Measurements from ENCODE around the gene ELAVL3. TPM values are rescaled to one million over a fixed set of nuclear protein-coding genes. Genes with fewer than 3 reads are reported as not detected.

ELAVL3 gene
- polyA plus RNA-seq, 1 donor from 2014 or later: 38.7 TPM

DNA sequence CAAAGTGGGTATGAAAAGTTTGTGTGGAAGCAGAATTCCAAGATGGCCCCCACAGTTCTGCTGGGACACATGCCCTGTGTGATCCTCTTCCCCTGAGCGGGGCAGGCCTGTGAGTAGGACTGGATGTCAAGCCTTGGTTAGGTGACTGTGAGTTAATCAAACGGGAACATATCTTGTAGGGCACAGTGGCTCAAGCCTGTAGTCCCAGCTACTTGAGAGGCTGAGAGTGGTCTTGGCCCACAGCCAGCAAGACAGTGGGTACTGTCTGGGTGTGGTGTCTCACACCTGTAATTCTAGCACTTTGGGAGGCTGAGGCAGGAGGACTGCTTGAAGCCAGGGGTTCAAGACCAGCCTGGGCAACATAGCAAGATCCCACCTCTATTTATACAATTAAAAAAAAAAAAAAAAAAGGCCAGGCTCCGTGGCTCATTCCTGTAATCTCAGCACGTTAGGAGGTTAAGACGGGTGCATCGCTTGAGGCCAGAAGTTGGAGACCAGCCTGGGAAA, 18.4 kb upstream of the ELAVL3 start:
- TF ChIP-seq, protein P1, sequence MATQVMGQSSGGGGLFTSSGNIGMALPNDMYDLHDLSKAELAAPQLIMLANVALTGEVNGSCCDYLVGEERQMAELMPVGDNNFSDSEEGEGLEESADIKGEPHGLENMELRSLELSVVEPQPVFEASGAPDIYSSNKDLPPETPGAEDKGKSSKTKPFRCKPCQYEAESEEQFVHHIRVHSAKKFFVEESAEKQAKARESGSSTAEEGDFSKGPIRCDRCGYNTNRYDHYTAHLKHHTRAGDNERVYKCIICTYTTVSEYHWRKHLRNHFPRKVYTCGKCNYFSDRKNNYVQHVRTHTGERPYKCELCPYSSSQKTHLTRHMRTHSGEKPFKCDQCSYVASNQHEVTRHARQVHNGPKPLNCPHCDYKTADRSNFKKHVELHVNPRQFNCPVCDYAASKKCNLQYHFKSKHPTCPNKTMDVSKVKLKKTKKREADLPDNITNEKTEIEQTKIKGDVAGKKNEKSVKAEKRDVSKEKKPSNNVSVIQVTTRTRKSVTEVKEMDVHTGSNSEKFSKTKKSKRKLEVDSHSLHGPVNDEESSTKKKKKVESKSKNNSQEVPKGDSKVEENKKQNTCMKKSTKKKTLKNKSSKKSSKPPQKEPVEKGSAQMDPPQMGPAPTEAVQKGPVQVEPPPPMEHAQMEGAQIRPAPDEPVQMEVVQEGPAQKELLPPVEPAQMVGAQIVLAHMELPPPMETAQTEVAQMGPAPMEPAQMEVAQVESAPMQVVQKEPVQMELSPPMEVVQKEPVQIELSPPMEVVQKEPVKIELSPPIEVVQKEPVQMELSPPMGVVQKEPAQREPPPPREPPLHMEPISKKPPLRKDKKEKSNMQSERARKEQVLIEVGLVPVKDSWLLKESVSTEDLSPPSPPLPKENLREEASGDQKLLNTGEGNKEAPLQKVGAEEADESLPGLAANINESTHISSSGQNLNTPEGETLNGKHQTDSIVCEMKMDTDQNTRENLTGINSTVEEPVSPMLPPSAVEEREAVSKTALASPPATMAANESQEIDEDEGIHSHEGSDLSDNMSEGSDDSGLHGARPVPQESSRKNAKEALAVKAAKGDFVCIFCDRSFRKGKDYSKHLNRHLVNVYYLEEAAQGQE (IDR thresholded peaks at IDR 0.05; ENCODE audit: borderline replicate concordance): no peak
- no peak for TF ChIP-seq TAF1 (IDR thresholded peaks at IDR 0.05; ENCODE audit: low read depth)
- TF ChIP-seq RAD21 (conservative IDR thresholded peaks at IDR 0.05): no peak
- no peak for TF ChIP-seq EZH2 (IDR thresholded peaks at IDR 0.05; ENCODE audit: borderline replicate concordance, insufficient read depth, low read length, poor library complexity, severe bottlenecking)
- TF ChIP-seq MXI1 (conservative IDR thresholded peaks at IDR 0.05; ENCODE audit: poor library complexity, severe bottlenecking): no peak
- Histone ChIP-seq H3K9me3 (ENCODE audit: low read length) (no peaks in the 10 kb centered on the region), H3F3A (ENCODE audit: insufficient read depth, low read length, poor library complexity, severe bottlenecking) (no peaks in the 10 kb centered on the region), H3K27me3 (ENCODE audit: insufficient read depth, low read depth, low read length) (no peaks in the 10 kb centered on the region), H3K9me2 (ENCODE audit: insufficient read depth, low read length) (no peaks in the 10 kb centered on the region), H3K79me2 (replicated peaks; ENCODE audit: insufficient read depth, low read length) (no peaks in the 10 kb centered on the region), H3K4me3 (ENCODE audit: low read length) (no peak overlapping the region), H4K20me1 (ENCODE audit: insufficient read depth) (no peaks in the 10 kb centered on the region), H3K4me2 (ENCODE audit: low read length) (no peak overlapping the region), H3K27ac (ENCODE audit: low read length) (no peak overlapping the region), H2AFZ (ENCODE audit: low read depth, low read length) (no peak overlapping the region), H3K36me3 (ENCODE audit: insufficient read depth, low read length) (no peaks in the 10 kb centered on the region), H3K9ac (ENCODE audit: low read length) (no peak overlapping the region)

DNA sequence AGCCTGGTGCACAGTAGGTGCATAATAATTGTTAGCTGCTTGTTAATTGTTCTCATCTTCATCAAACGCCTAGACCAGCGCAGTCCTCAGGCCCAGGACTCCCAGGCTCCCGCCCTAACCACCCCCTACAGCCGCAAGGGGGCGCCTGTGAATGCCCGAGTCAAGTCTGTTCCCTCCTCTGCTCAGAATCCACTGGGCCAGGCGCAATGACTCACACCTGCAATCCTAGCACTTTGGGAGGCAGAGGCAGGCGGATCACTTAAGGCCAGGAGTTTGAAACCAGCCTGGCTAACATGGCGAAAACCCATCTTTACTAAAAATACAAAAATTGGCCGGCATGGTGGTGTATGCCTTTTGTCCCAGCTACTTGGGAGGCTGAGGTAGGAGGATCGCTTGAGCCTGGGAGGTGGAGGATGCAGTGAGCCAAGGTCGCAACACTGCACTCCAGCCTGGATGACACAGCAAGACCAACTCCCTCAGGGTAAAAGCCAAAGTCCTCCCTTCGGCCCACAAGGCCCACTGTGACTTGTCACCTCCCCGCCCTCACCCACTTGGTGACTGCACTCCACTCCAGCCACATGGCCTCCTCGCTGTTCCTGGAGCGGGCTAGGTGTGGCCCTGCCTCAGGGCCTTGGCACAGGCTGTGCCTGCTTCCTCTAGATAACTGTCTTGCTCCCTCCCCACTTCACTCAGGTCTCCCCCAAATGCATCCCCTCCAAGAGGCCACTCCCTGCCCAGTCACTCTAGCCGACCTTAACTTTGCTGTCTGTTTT, 15.7 kb upstream of the ELAVL3 start:
- no peaks in the 10 kb centered on the region for H3K9me2 ChIP-seq (ENCODE audit: insufficient read depth, low read length)
- H3K9ac ChIP-seq (ENCODE audit: low read length): no peak overlapping the region
- no peaks in the 10 kb centered on the region for H3K36me3 ChIP-seq (ENCODE audit: insufficient read depth, low read length)
- H3K4me3 ChIP-seq (ENCODE audit: low read length): no peak overlapping the region
- no peaks in the 10 kb centered on the region for H3K9me3 ChIP-seq (ENCODE audit: low read length)
- H3K27me3 ChIP-seq (ENCODE audit: insufficient read depth, low read depth, low read length): no peaks in the 10 kb centered on the region
- no peaks in the 10 kb centered on the region for H4K20me1 ChIP-seq (ENCODE audit: insufficient read depth)
- no peak overlapping the region for H3K4me2 ChIP-seq (ENCODE audit: low read length)
- no peaks in the 10 kb centered on the region for H3K79me2 ChIP-seq (replicated peaks; ENCODE audit: insufficient read depth, low read length)
- H3F3A ChIP-seq (ENCODE audit: insufficient read depth, low read length, poor library complexity, severe bottlenecking): no peaks in the 10 kb centered on the region
- H2AFZ ChIP-seq (ENCODE audit: low read depth, low read length): no peak overlapping the region
- no peak for TF ChIP-seq MXI1 (conservative IDR thresholded peaks at IDR 0.05; ENCODE audit: poor library complexity, severe bottlenecking)
- no peak for TF ChIP-seq EP300 (conservative IDR thresholded peaks at IDR 0.05; ENCODE audit: poor library complexity, severe bottlenecking)
- peak; percentile 58 for TF ChIP-seq CTCF (IDR thresholded peaks at IDR 0.05; ENCODE audit: poor library complexity, severe bottlenecking)
- no peak for TF ChIP-seq POLR2AphosphoS5 (IDR thresholded peaks at IDR 0.05)
- TF ChIP-seq TAF1 (IDR thresholded peaks at IDR 0.05; ENCODE audit: low read depth): no peak
- TF ChIP-seq EZH2 (IDR thresholded peaks at IDR 0.05; ENCODE audit: borderline replicate concordance, insufficient read depth, low read length, poor library complexity, severe bottlenecking): no peak
- TF ChIP-seq, protein P1 (IDR thresholded peaks at IDR 0.05; ENCODE audit: borderline replicate concordance): no peak
- peak; percentile 54 for TF ChIP-seq SMC3 (conservative IDR thresholded peaks at IDR 0.05; ENCODE audit: poor library complexity)
- TF ChIP-seq RAD21 (conservative IDR thresholded peaks at IDR 0.05): peak; percentile 33
- no peak overlapping the region for H3K27ac ChIP-seq (ENCODE audit: low read length)
